Inflammatory macrophage treated with lipopolysaccharide for 1 hour (primary cell): ENCODE results near the gene PLCD1.
"Not testable (repeated sequence)": the region's sequence is repeated elsewhere in the genome, so short reads cannot be mapped to it uniquely, and the experiment has no call there.

ENCODE experiments used
- DNase-seq, 2 donors: peaks; one replicate each; pipeline ENCODE4 v3.0.0-alpha.2; 2020 to 2022

The PLCD1 gene

GRCh38 chr3:38029400-38030125, at the start of gene PLCD1:
Gene PLCD1 (minus strand): TSS chr3:38029642. CDS start chr3:38029539, 103 bp downstream.
- peak; percentile 36 to 61 for DNase-seq

GRCh38 chr3:38077073-38077472, 47.6 kb upstream of the PLCD1 start:
- not testable (repeated sequence) for DNase-seq

GRCh38 chr3:38070013-38070412, 40.6 kb upstream of the PLCD1 start:
- DNase-seq: no peak

- peak in 1 of 2 donors; percentile 26 for DNase-seq
Observed at GRCh38 chr3:38067508-38068233, 38.2 kb upstream of the PLCD1 start.

GRCh38 chr3:38064453-38064852, 35.0 kb upstream of the PLCD1 start:
- not testable (repeated sequence) for DNase-seq

- DNase-seq: no peak
Observed at GRCh38 chr3:38062809-38063208, 33.4 kb upstream of the PLCD1 start.

GRCh38 chr3:38059591-38059990, 30.1 kb upstream of the PLCD1 start:
- no peak for DNase-seq

- no peak for DNase-seq
Observed at GRCh38 chr3:38059148-38059547, 29.7 kb upstream of the PLCD1 start.

- no peak for DNase-seq
Observed at GRCh38 chr3:38054499-38055001, 25.1 kb upstream of the PLCD1 start.

- not testable (repeated sequence) for DNase-seq
Observed at GRCh38 chr3:38053813-38054498, 24.5 kb upstream of the PLCD1 start.

GRCh38 chr3:38053286-38053685, 23.8 kb upstream of the PLCD1 start:
- not testable (repeated sequence) for DNase-seq

GRCh38 chr3:38051131-38051530, 21.7 kb upstream of the PLCD1 start:
- no peak for DNase-seq

- no peak for DNase-seq
Observed at GRCh38 chr3:38049358-38050126, 20.1 kb upstream of the PLCD1 start.

- DNase-seq: no peak
Observed at GRCh38 chr3:38047896-38048295, 18.5 kb upstream of the PLCD1 start.

GRCh38 chr3:38046821-38047220, 17.4 kb upstream of the PLCD1 start:
- no peak for DNase-seq

- DNase-seq: no peak
Observed at GRCh38 chr3:38046027-38046426, 16.6 kb upstream of the PLCD1 start.

GRCh38 chr3:38043486-38043885, 14.0 kb upstream of the PLCD1 start:
- DNase-seq: peak in 1 of 2 donors; percentile 43

- DNase-seq: no peak
Observed at GRCh38 chr3:38040401-38040800, 11.0 kb upstream of the PLCD1 start.

- peak; percentile 78 to 82 for DNase-seq
Observed at GRCh38 chr3:38039899-38040261, 10.4 kb upstream of the PLCD1 start.

GRCh38 chr3:38039101-38039898, 9.9 kb upstream of the PLCD1 start, which contains the start of gene DLEC1:
Gene DLEC1 (plus strand): TSS chr3:38039208. CDS start chr3:38039226, 18 bp downstream.
- DNase-seq: peak; percentile 57 to 76

GRCh38 chr3:38038447-38038911, 9.0 kb upstream of the PLCD1 start:
- DNase-seq: no peak

- DNase-seq: no peak
Observed at GRCh38 chr3:38036906-38037305, 7.5 kb upstream of the PLCD1 start.
